AG04449 (cell line): ENCODE data around the gene CLTA.
"Not testable (repeated sequence)": the region's sequence is repeated elsewhere in the genome, so short reads cannot be mapped to it uniquely, and the experiment has no call there.

ENCODE experiments used
- CTCF ChIA-PET: fragments of 350-600 bp; formaldehyde crosslinking; extraction: SDS; loops from one replicate; lab custom pipeline; 2021; ENCODE audit warnings: antibody characterized with exemption; lab: Yijun Ruan, JAX
- POLR2A ChIA-PET: fragments of 400-600, 350-600 bp; formaldehyde crosslinking; extraction: SDS; loops from one replicate; lab custom pipeline; 2020; ENCODE audit warnings: antibody characterized with exemption, inconsistent platforms; lab: Yijun Ruan, JAX
- DNase-seq: peaks from one replicate; pipeline ENCODE4 v3.0.0-alpha.2; 2010; ENCODE audit warnings: low read depth, low spot score
- H3K4me3 ChIP-seq: 2 replicates; pipeline ENCODE4 v1.5.1; 2011; ENCODE audit warnings: low read depth, mild to moderate bottlenecking, control low read depth, low read length
- TF ChIP-seq, protein P1 (sequence below): IDR thresholded peaks from one replicate; pipeline ENCODE4 v1.5.1; 2011; ENCODE audit warnings: mild to moderate bottlenecking, moderate library complexity, low read length, control low read depth, inconsistent platforms; ENCODE audit not compliant: insufficient read depth; ENCODE audit errors: missing control alignments

Gene CLTA

DNA sequence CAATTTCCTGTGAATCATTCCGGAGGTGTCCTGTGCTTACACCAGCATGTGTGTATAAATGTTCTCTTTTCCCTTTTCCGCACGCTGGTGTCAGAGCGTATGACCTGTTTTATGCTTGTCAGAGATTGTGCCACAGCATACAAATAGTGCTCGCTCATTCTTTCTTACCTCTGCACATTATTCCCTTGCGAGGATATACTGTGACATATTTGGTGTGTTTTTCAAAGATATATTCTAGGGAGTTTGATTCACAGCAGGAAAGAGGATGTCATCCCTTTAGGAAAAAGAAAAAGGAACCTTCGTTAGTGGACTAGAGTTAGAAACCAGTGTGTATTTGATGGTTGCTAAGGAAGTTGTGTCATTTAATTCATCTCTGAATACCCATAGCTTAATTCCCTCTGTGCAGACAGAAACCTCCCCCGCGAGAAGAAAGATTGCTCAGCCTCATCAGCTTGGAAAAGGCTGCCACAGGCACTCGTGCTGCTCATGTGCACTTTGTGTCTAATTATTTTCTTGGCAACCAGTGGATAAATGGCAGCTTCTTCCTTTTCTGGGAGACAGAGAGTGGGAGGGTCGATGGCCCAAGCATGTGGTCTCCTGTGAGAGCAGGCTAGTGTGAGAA, 36.3 kb upstream of the CLTA start:
- H3K4me3 ChIP-seq, result no peak overlapping the region
- DNase-seq, result no peak
- POLR2A ChIA-PET, result interaction anchor here (0.6 to 1.2 kb wide), 3 partner anchors 9 to 269 kb away, joined by 3 read pairs; no protein-coding TSS in a partner anchor
- TF ChIP-seq, protein P1, sequence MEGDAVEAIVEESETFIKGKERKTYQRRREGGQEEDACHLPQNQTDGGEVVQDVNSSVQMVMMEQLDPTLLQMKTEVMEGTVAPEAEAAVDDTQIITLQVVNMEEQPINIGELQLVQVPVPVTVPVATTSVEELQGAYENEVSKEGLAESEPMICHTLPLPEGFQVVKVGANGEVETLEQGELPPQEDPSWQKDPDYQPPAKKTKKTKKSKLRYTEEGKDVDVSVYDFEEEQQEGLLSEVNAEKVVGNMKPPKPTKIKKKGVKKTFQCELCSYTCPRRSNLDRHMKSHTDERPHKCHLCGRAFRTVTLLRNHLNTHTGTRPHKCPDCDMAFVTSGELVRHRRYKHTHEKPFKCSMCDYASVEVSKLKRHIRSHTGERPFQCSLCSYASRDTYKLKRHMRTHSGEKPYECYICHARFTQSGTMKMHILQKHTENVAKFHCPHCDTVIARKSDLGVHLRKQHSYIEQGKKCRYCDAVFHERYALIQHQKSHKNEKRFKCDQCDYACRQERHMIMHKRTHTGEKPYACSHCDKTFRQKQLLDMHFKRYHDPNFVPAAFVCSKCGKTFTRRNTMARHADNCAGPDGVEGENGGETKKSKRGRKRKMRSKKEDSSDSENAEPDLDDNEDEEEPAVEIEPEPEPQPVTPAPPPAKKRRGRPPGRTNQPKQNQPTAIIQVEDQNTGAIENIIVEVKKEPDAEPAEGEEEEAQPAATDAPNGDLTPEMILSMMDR, result no peak
- CTCF ChIA-PET, result interaction anchor here (1.2 to 12.5 kb wide), 3 partner anchors 10 to 37 kb away, joined by 3 to 103 read pairs (median 3); no protein-coding TSS in a partner anchor

DNA sequence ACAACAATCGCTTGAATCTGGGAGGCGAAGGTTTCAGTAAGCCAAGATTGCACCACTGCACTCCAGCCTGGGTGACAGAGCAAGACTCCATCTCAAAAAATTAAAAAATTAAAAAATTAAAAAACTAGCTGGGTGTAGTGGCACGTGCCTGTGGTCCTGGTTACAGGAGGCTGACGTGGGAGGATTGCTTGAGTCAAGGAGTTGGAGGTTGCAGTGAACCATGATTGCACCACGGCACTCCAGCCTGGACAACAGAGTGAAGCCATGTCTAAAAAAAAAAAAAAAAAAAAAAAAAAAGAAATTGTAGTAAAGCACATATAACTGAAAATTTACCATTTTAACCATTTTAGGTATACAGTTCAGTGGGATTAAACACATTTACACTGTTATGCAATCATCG, 34.6 kb upstream of the CLTA start:
- H3K4me3 ChIP-seq, result no peak overlapping the region
- no peak for DNase-seq
- POLR2A ChIA-PET, result no interaction called here
- TF ChIP-seq, protein P1, result no peak
- CTCF ChIA-PET, result interaction anchor here (12.5 kb wide), 1 partner anchor 8 kb away, joined by 103 read pairs; no protein-coding TSS in a partner anchor

DNA sequence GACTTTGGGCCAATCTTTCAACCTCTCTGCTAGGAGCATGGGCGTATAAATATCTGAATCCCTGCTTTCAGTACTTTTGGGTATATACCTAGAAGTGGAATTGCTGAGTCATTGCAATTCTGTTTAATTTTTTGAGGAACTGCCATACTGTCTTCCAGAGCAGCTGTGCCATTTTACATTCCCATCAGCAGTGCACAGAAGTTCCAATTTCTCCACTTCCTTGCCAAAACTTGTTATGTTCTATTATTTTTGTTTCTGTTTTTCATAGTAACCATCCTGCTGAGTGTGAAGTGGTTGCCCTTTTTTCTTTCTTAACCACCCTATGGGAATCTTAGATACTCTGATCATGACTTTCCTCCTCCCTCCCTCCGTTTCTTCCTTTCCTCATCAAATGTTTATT, 32.6 kb upstream of the CLTA start:
- POLR2A ChIA-PET, result no interaction called here
- TF ChIP-seq, protein P1, result no peak

DNA sequence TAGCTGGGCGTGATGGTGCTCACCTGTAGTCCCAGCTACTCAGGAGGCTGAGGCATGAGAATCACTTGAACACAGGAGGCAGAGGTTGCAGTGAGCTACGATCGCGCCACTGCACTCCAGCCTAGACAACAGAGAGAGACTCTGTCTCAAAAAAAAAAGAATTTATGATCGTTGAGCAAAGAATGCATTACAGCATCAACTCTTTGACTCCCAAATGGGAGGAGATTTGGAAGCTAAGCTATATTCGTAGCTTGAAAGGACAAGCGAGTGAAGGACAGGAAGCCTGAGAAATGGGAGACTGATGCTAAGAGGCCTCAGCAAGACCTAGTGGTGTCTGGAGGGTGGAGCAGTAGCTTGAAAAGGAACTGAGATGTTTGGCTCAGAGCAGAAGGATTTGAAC, 31.8 kb upstream of the CLTA start:
- POLR2A ChIA-PET, result no interaction called here
- no peak for DNase-seq
- TF ChIP-seq, protein P1, result no peak
- no peak overlapping the region for H3K4me3 ChIP-seq
- CTCF ChIA-PET, result no interaction called here

More for the DNA sequence above, 32.6 kb upstream of the CLTA start:
- CTCF ChIA-PET, result interaction anchor here (12.5 kb wide), 1 partner anchor 6 kb away, joined by 103 read pairs; no protein-coding TSS in a partner anchor
- no peak for DNase-seq
- no peak overlapping the region for H3K4me3 ChIP-seq

DNA sequence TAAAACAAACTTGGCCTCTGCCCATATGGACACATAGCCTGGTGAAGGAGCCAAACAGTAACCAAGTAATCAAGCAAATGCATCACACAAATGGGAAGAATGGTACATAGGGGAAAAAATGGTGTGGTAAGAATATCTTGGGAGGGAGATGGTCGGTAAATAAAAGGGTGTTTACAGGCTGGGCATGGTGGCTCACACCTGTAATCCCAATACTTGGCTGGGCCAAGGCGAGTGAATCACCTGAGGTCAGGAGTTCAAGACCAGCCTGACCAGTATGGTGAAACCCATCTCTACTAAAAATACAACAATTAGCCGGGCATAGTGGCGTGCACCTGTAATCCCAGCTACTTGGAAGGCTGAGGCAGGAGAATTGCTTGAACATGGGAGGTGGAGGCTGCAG, 31.2 kb upstream of the CLTA start:
- POLR2A ChIA-PET, result interaction anchor here (0.6 kb wide), 2 partner anchors 8 to 32 kb away, joined by 3 read pairs; no protein-coding TSS in a partner anchor
- CTCF ChIA-PET, DNase-seq, H3K4me3 ChIP-seq: not testable (repeated sequence)

DNA sequence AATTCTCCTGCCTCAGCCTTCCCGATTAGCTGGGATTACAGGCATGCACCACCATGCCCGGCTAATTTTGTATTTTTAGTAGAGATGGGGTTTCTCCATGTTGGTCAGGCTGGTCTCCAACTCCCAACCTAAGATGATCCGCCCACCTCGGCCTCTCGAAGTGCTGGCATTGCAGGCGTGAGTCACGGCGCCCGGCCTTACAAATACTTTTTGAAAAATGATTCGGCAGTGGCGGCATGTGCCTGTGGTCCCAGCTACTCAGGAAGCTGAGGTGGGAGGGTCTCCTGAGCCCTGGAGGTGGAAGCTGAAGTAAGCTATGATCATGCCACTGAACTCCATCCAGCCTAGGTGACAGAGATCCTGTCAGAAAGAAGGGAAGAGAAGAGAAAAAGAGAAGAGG, 30.6 kb upstream of the CLTA start:
- CTCF ChIA-PET, result interaction anchor here (0.6 kb wide), 1 partner anchor 13 kb away, joined by 3 read pairs; no protein-coding TSS in a partner anchor

DNA sequence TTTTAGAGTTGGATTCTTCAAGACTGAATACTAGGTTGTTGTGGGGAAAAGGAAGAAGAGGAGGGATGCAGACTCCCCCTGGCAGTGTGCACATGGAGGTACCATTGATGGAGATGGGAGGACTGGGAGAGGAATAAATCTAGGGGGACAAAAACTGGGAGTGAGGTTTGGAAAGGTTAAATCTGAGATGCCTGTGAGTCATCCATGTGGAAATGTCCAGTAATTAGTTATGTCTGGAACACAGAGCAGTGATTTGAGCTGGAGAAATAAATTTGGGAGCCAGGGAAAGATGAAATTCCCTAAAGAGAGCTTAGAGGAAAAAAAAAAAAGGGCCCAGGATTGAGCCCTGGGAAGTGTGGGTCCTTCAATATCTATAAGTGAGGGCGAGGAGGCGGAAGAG, 29.5 kb upstream of the CLTA start:
- DNase-seq, result no peak
- no peak overlapping the region for H3K4me3 ChIP-seq
- ChIA-PET POLR2A (interaction anchor here (0.6 kb wide), 1 partner anchor 29 kb away, joined by 3 read pairs; the partner anchor contains the start of gene CLTA), CTCF (interaction anchor here (7.1 kb wide), 1 partner anchor 9 kb away, joined by 103 read pairs; no protein-coding TSS in a partner anchor)
- TF ChIP-seq, protein P1, result no peak

More for the DNA sequence above, 30.6 kb upstream of the CLTA start:
- POLR2A ChIA-PET, result interaction anchor here (0.6 kb wide), 1 partner anchor 31 kb away, joined by 3 read pairs; no protein-coding TSS in a partner anchor
- H3K4me3 ChIP-seq, DNase-seq: not testable (repeated sequence)
